GM13976 (cell line): ENCODE results near the gene NXPH4.

Experiments used
- DNase-seq: peaks from one replicate; pipeline ENCODE4 v3.0.0; 2012; ENCODE audit warnings: low spot score
- CTCF ChIP-seq: IDR thresholded peaks from 2 replicates; pipeline ENCODE4 v1.5.1; 2012; ENCODE audit warnings: borderline replicate concordance, mild to moderate bottlenecking; ENCODE audit not compliant: insufficient read depth; ENCODE audit errors: extremely low read depth, missing control alignments, control extremely low read depth
- in situ Hi-C: fragments of 300-500 bp; cut with MboI; formaldehyde crosslinking; loops from one replicate; pipeline ENCODE4 v1.12.0; 2022; ENCODE audit warnings: low sequenced_read_pairs, mixed read lengths, inconsistent platforms; ENCODE audit not compliant: unreplicated experiment

The NXPH4 gene

GRCh38 chr12:57205931-57206330 is 10.7 kb upstream of the NXPH4 start:
- DNase-seq = no peak
- no peak for TF ChIP-seq CTCF
- in situ Hi-C loops = no loop called here

- no peak for DNase-seq
- no peak for TF ChIP-seq CTCF
- in situ Hi-C loops = no loop called here
These were observed 8.6 kb upstream of the NXPH4 start for GRCh38 chr12:57207731-57208630.

GRCh38 chr12:57208631-57209282 is 7.8 kb upstream of the NXPH4 start:
- in situ Hi-C loops = no loop called here
- no peak for TF ChIP-seq CTCF
- DNase-seq = no peak

- no peak for DNase-seq
- in situ Hi-C loops = no loop called here
- no peak for TF ChIP-seq CTCF
These were observed 6.7 kb upstream of the NXPH4 start for GRCh38 chr12:57209916-57210315.

GRCh38 chr12:57210461-57210860 is 6.1 kb upstream of the NXPH4 start:
- DNase-seq = no peak
- TF ChIP-seq CTCF = no peak
- in situ Hi-C loops = no loop called here

GRCh38 chr12:57210926-57211692 is 5.5 kb upstream of the NXPH4 start:
- TF ChIP-seq CTCF = no peak
- no peak for DNase-seq
- in situ Hi-C loops = no loop called here
